KG1 (cell line): Measurements from ENCODE around the gene PDE4A.
"Not testable (repeated sequence)": the region's sequence is repeated elsewhere in the genome, so short reads cannot be mapped to it uniquely, and the experiment has no call there.

Experiments
- DNase-seq: peaks from one replicate; lab custom pipeline; 2025; lab: John Stamatoyannopoulos, UW

PDE4A gene

GRCh38 chr19:10424011-10424637 lies 3.8 kb downstream of the PDE4A start:
- no peak for DNase-seq

GRCh38 chr19:10427169-10427568 lies 6.8 kb downstream of the PDE4A start:
- no peak for DNase-seq

DNA sequence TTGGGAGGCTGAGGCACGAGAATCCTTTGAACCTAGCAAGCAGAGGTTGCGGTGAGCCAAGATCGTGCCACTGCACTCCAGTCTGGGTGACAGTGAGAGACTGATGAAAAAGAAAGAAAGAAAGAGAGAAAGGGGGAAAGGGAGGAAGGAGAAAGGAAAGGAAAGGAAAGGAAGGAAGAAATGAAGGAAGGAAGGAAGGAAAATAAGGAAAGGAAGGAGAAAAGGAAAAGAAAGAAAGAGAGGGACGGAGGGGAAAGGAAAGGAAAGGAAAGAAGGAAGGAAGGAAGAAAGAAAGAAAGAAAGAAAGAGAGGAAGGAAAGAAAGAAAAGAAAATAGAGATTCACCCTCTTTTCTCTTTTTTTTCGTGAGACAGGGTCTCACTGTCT lies 8.7 kb downstream of the PDE4A start:
- no peak for DNase-seq

DNA sequence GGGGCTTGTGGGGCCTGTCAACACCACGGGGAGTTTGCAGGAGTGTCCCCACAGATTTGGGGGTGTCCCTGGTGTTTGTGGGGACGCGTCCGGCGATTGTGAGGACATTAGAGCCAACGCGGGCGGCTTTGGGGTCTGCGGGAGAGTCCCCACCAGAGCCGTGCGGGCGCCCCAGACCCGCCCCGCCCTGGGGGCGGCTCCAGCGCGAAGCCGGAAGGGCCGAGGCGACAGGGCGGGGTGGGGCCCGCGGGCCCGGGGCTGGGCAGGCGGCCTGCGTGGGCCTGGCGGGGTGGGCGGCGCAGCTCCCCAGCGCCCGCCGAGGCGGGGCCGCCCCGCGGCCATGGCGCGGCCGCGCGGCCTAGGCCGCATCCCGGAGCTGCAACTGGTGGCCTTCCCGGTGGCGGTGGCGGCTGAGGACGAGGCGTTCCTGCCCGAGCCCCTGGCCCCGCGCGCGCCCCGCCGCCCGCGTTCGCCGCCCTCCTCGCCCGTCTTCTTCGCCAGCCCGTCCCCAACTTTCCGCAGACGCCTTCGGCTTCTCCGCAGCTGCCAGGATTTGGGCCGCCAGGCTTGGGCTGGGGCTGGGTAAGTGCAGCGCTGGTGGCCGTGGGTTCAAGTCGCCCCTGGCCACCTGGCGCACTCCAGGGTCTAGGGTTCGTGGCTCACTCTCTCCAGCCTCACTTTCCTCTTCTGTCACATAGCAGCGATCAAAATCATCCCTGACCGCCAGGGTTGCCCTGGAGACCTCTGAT lies 10.3 kb downstream of the PDE4A start:
- DNase-seq = no peak

DNA sequence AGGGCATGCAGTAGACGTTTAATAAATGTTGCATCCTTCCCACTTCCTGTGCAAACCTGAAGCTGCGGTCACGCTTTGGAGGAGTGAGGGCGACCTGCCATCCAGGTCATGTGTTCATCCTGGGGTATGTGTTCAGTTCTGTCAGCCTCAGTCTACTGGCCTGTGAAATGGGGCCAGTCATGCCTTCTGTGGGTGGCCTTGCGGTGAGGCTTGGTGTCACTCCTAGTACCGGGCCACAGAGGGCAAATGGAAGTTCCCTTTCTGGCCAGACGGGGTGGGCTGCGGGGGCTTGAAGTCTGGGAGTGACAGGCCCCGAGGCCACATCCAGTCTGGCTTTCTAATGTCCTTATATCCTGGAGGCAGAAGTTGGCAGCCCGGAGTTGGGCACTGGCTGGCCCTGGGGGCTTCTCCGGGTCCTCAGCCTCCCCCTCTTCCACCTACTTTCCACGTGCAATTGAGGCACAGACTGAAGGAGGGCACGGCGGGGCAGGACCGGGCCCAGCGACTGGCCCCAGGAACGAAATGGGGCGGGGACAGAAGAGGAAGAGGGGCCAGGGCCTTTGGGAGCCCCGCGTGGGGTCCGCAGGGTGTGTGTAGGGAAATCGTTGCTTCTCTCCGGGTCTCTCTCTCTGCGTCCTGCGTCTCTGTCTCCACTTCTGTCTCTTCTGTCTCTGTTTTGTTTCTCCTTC lies 11.1 kb downstream of the PDE4A start:
- DNase-seq = no peak

DNA sequence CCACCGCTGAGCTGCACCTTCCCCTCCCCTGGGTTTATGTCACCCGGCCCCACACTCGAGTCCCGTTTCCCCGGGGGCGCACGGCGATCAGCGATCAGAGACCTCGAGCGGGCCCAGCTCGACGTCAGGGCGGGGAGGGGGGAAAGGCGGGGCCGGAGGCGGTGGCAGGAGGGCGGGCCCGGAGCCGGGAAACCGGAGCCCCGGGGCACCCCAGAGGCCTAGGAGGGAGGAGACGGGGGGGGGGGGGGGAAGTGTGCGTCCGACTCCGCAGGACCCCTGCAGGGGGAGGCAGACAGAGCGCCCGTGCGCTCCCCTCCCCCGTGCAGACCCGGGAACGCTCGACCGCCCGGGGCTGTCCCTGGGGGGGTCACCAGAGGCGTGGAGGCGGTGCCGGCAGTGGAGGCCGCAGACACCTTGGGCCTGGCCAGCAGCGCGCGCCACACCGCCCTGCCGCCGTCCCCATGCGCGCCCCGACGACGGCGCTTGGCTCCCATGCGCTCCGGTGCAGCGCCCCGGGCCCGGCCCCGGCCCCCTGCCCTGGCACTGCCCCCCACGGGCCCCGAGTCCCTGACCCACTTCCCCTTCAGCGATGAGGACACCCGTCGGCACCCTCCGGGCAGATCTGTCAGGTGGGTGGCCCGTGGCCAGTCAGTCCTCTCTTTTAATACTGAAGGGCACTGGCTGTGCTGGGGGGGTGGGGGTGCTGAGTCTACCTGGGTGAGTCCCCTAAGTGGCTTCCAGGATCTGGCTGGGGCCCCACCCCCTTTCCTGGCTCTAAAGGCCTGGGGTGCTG lies 11.8 kb downstream of the PDE4A start:
- no peak for DNase-seq

DNA sequence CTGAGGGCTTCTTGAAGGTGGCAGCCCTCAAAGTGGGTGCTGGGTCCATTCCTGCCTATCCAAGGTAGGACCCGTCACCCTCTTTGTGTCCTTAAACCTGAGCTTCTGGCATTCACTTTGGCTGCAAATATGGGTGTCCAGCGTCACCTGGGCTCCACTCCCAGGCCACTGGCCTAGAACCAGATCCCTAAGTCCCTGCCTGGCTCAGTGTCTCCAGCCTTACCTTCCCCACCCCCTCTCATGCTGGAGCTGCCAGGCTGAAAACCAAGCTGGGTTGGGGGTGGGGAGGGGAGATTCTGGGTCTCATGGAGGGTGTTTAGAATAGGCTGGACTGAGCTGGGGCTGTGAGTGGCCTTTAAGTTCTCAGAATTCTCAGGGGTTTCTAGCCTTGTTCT lies 12.4 kb downstream of the PDE4A start:
- DNase-seq = no peak

DNA sequence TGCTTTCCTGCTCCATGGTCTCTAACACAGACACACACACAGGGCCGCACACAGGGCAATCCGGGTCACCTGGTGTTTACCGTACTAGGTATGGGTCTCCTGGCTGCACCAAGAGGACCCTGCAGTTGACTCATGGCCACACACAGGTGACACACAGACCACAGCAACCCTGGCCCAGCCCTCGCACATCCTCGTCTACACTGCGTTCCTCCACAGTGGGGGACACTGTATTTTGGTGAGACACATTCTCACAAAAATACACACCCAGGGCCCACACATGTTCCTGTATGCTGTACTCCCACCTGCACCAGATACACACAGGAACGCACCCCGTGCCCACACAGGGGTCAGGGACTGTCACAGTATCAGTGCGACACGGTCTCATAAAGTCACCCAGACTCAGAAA lies 12.8 kb downstream of the PDE4A start:
- DNase-seq = no peak

DNA sequence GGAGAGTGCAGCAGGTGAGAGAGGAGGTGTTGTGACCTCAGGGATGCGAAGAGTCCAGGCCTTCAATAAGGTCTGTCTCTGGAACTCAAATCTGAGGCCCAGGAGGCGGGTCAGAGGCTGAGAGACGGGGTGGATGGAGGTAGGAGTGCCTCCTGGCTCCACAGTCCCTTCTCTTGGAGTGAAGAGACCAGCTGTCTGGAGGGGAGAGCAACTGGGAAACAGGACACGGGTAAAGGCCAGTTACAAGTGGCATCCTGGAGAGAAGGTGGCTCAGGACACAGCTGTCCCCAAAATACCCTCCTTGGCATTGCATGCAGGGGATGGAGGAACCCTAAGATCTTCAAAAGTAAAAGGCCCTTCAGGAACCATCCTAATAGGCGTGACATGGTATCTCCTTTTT lies 19.2 kb downstream of the PDE4A start:
- DNase-seq = no peak

GRCh38 chr19:10442698-10443097 lies 22.4 kb downstream of the PDE4A start:
- no peak for DNase-seq

GRCh38 chr19:10449037-10449436 lies 28.7 kb downstream of the PDE4A start:
- DNase-seq = no peak

DNA sequence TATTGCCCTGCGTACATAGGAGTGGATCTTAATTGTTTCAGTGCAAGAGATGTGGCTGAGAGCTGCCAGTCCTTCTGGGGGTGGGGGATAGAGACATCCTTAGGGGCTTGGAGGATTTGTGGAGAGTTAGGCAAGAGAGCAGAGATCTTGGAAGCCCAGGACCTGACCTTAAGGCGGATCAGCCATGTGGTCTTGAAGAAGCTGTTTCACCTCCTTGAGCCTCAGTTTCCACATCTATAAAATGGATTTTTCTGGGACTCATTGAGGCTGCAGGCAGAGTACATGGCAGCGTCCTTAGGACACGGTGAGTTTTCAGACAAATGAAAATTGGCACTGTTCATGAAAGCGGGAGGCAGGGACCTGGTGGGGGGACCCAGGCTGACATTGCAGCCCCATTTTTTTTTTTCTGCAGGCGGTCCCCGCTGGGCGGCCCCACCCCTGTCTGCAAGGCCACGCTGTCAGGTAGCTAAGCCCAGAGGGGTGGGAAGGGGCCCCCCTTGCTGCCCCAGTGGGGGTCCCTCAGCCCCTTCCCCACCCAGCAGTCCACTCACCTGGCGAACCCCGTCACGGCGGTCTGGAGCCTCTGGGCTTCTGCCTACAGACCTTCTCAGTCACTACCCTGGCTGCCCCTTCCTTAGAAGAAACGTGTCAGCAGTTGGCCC lies 30.0 kb downstream of the PDE4A start:
- no peak for DNase-seq

DNA sequence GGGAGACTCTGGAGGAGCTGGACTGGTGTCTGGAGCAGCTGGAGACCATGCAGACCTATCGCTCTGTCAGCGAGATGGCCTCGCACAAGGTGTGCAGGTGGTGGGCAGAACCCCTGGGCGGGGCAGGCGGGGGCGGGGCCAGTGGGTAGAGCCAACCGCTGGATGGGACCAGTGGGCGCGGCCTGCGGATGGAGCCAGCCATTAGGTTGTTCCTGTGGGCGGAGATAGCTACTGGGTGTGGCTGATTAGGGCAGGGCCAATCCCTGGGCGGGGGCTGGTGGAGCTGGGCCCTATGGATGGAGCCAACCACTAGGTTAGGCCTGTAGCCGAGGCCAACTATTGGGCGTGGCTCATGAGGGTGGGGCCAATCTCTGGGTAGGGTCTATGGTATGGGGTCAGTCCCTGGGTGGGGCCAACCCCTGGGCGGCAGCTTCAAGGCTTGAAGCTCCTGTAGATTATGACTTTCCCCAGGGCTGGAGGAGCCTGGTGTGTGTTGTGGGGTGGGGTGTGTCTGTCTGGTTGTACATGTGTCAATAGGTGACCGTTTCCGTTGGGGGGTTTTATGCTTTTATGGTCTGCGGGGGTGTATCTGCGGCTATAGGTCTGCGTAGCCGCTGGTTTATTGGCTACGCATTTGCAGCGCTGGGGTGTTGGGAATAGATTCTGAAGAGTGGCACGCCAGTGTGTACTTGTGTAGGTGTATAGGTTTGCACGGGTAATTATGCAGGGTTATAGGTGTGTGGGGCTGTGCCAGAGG lies 30.7 kb downstream of the PDE4A start:
- DNase-seq = no peak

GRCh38 chr19:10452726-10453618 lies 32.6 kb downstream of the PDE4A start:
- no peak for DNase-seq

DNA sequence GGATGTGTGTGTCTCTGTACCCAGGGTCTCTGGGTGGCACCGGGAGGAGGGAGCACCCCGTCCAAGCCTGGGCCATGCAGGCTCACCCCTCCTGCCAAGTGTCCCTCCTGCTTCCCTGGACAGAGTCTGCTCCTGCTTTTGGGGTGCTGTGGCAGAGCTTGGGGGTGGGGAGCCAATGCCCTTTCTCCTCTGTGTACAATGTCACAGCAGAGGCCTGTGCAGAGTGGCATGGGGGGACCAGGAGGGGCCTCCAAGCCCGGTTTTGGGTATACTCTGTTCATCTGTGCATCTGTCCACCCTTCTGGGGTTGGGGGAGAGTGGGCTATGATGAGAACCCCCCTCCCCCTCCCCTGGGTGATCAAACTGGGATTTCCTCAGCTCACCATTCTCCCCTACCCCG lies 33.5 kb downstream of the PDE4A start:
- no peak for DNase-seq

DNA sequence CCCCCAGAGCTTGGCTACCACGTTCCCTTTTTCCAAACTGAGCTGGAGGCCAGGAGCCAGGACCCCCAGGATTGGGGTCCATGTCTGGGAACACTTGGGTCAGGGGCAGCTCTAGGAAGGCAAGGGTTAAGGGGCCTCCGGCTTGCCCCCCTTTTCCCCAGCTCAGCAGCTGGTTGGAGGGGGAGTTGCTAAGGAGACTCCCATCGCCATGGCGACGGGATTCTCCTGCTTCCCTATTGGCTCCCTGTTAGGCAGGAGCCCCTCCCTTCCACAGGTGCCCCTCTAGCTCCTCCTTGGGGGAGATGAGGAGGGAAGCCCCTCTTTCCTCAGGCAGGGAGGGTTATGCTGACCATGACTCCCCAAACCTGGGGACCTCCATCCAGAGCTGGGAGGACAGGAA lies 33.9 kb downstream of the PDE4A start:
- no peak for DNase-seq

GRCh38 chr19:10458733-10459132 lies 38.4 kb downstream of the PDE4A start:
- not testable (repeated sequence) for DNase-seq

DNA sequence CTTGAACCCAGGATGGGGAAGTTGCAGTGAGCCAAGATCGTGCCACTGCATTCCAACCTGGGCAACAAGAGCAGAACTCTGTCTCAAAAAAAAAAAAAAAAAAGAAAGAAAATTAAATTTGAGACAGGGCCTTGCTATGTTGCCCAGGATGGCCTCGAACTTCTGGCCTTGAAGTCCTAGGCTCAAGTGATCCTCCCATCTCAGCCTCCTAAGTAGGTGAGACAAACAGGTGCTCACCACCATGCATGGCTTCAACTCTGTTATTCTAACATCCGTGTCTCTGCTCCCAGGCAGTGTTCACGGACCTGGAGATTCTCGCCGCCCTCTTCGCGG lies 40.3 kb downstream of the PDE4A start:
- DNase-seq = no peak

- no peak for DNase-seq
Measured at GRCh38 chr19:10461047-10461949, 41.0 kb downstream of the PDE4A start.
